Astrocyte (in vitro differentiated cells and primary cell): Measurements from ENCODE around the gene MELTF. TPM values are rescaled to one million over a fixed set of nuclear protein-coding genes. Genes with fewer than 3 reads are reported as not detected.

Experiments used
- DNase-seq: peaks from one replicate; pipeline ENCODE4 v3.0.0-alpha.2; 2010; ENCODE audit warnings: low read depth
- FAIRE-seq: peaks from 2 replicates; lab custom pipeline; 2011; peaks lifted over from hg19 to GRCh38; lab: Jason Lieb, UNC
- H2AFZ ChIP-seq: 2 replicates; pipeline ENCODE4 v1.6.0; 2012; ENCODE audit warnings: low read depth, low read length, inconsistent platforms
- H3K27ac ChIP-seq: 2 replicates; pipeline ENCODE4 v1.5.1; 2011; ENCODE audit warnings: low read depth, low read length, inconsistent platforms
- H3K27me3 ChIP-seq: 2 replicates; pipeline ENCODE4 v1.6.0; 2011; ENCODE audit warnings: low read length, inconsistent platforms; ENCODE audit not compliant: insufficient read depth
- H3K36me3 ChIP-seq: 2 replicates; pipeline ENCODE4 v1.5.1; 2011; ENCODE audit warnings: low read length, inconsistent platforms; ENCODE audit not compliant: insufficient read depth
- H3K4me1 ChIP-seq: 2 replicates; pipeline ENCODE4 v1.5.1; 2011; ENCODE audit warnings: low read length, inconsistent platforms; ENCODE audit not compliant: insufficient read depth
- H3K4me2 ChIP-seq: 2 replicates; pipeline ENCODE4 v1.6.0; 2012; ENCODE audit warnings: low read length, inconsistent platforms
- H3K4me3 ChIP-seq: 2 replicates; pipeline ENCODE4 v1.5.1; 2011; ENCODE audit warnings: low read depth, mild to moderate bottlenecking, low read length, inconsistent platforms; ENCODE audit not compliant: insufficient read depth
- H3K79me2 ChIP-seq: 2 replicates; pipeline ENCODE4 v1.6.0; 2012; ENCODE audit warnings: mild to moderate bottlenecking, low read length, inconsistent platforms; ENCODE audit not compliant: insufficient read depth
- H3K9ac ChIP-seq: 2 replicates; pipeline ENCODE4 v1.6.0; 2012; ENCODE audit warnings: mild to moderate bottlenecking, low read length, inconsistent platforms
- H3K9me3 ChIP-seq: 2 replicates; pipeline ENCODE4 v1.5.1; 2012; ENCODE audit warnings: low read depth, mild to moderate bottlenecking, low read length, inconsistent platforms; ENCODE audit not compliant: insufficient read depth
- H4K20me1 ChIP-seq: 2 replicates; pipeline ENCODE4 v1.6.0; 2012; ENCODE audit warnings: low read length, inconsistent platforms; ENCODE audit not compliant: insufficient read depth
- H3K27ac Mint-ChIP-seq: one replicate; pipeline ENCODE4 v1.8.0; 2021; ENCODE audit warnings: mild to moderate bottlenecking, mixed read lengths; ENCODE audit not compliant: unreplicated experiment
- H3K27me3 Mint-ChIP-seq: one replicate; pipeline ENCODE4 v1.8.0; 2021; ENCODE audit warnings: low read depth, mixed read lengths; ENCODE audit not compliant: unreplicated experiment
- H3K36me3 Mint-ChIP-seq: one replicate; pipeline ENCODE4 v1.8.0; 2021; ENCODE audit warnings: low read depth, mixed read lengths; ENCODE audit not compliant: unreplicated experiment
- H3K4me1 Mint-ChIP-seq: one replicate; pipeline ENCODE4 v1.8.0; 2021; ENCODE audit warnings: low read depth, mixed read lengths; ENCODE audit not compliant: unreplicated experiment
- H3K4me3 Mint-ChIP-seq: one replicate; pipeline ENCODE4 v1.8.0; 2021; ENCODE audit warnings: mild to moderate bottlenecking, moderate library complexity, mixed read lengths; ENCODE audit not compliant: unreplicated experiment
- H3K9me3 Mint-ChIP-seq: one replicate; pipeline ENCODE4 v1.8.0; 2021; ENCODE audit warnings: mild to moderate bottlenecking, mixed read lengths; ENCODE audit not compliant: unreplicated experiment
- CTCF ChIP-seq: IDR thresholded peaks from 2 replicates; pipeline ENCODE4 v1.5.1; 2011; ENCODE audit warnings: low read depth, mild to moderate bottlenecking, inconsistent platforms, low read length, moderate library complexity; ENCODE audit not compliant: insufficient read depth
- EZH2 ChIP-seq: IDR thresholded peaks from 2 replicates; pipeline ENCODE4 v1.6.1; 2012; ENCODE audit warnings: mild to moderate bottlenecking, low read length, inconsistent platforms; ENCODE audit not compliant: insufficient read depth
- total RNA-seq: library from RNA; stranded (reverse); gene quantifications from 2 replicates; pipeline ENCODE4 v1.2.1, GENCODE V29; 2021

MELTF gene
- total RNA-seq, 1 donor from 2014 or later = 24.0 TPM

- Histone ChIP-seq H3K4me1 (no peaks in the 10 kb centered on the region), H3K36me3 (no peaks in the 10 kb centered on the region), H2AFZ (no peak overlapping the region), H3K9ac (no peak overlapping the region), H4K20me1 (no peaks in the 10 kb centered on the region), H3K27me3 (peaks cover 4% of the 10 kb centered on the region), H3K9me3 (no peaks in the 10 kb centered on the region), H3K79me2 (no peaks in the 10 kb centered on the region), H3K4me2 (no peak overlapping the region), H3K27ac (no peak overlapping the region), H3K4me3 (no peak overlapping the region)
- Mint-ChIP-seq H3K9me3 (no peaks in the 10 kb centered on the region), H3K4me3 (no peak overlapping the region), H3K27me3 (peaks cover 26% of the 10 kb centered on the region), H3K36me3 (no peaks in the 10 kb centered on the region), H3K27ac (no peak overlapping the region), H3K4me1 (no peaks in the 10 kb centered on the region)
- TF ChIP-seq EZH2 = no peak
- no peak for TF ChIP-seq CTCF
- FAIRE-seq = no peak
- DNase-seq = no peak
Measured at GRCh38 chr3:197017003-197017402, 12.6 kb downstream of the MELTF start.

- DNase-seq (no peak), FAIRE-seq (no peak)
- H3K36me3 Mint-ChIP-seq = no peaks in the 10 kb centered on the region
- no peak for TF ChIP-seq EZH2
- TF ChIP-seq CTCF = no peak
- peaks cover 21% of the 10 kb centered on the region for H3K27me3 Mint-ChIP-seq
- Histone ChIP-seq H4K20me1 (no peaks in the 10 kb centered on the region), H2AFZ (no peak overlapping the region), H3K27ac (no peak overlapping the region), H3K9ac (no peak overlapping the region), H3K4me3 (no peak overlapping the region), H3K36me3 (no peaks in the 10 kb centered on the region), H3K4me2 (no peak overlapping the region), H3K4me1 (no peaks in the 10 kb centered on the region), H3K9me3 (no peaks in the 10 kb centered on the region), H3K27me3 (peaks cover 4% of the 10 kb centered on the region), H3K79me2 (no peaks in the 10 kb centered on the region)
- H3K27ac Mint-ChIP-seq = no peak overlapping the region
- H3K9me3 Mint-ChIP-seq = no peaks in the 10 kb centered on the region
- no peaks in the 10 kb centered on the region for H3K4me1 Mint-ChIP-seq
- no peak overlapping the region for H3K4me3 Mint-ChIP-seq
Measured at GRCh38 chr3:197015790-197016736, 13.6 kb downstream of the MELTF start.
